B cell (primary cell): ENCODE results near the gene PPP1CC. TPM values are rescaled to one million over a fixed set of nuclear protein-coding genes. Genes with fewer than 3 reads are reported as not detected.

ENCODE experiments used
- ATAC-seq: fragments of 200-7000 bp; cut with Tn5 transposase; one replicate; pipeline ENCODE4 v1.10.0; 2021; ENCODE audit warnings: low read depth, mild to moderate bottlenecking, moderate number of reproducible peaks, moderate library complexity
- CTCF ChIA-PET: fragments of 350-600 bp; sonication (Branson Sonifier 250); formaldehyde crosslinking; loops from one replicate; lab custom pipeline; 2021; ENCODE audit warnings: antibody characterized with exemption, inconsistent platforms; lab: Charles Lee
- POLR2A ChIA-PET: fragments of 350-600 bp; sonication (Branson Sonifier 250); formaldehyde crosslinking; loops from one replicate; lab custom pipeline; 2021; ENCODE audit warnings: antibody characterized with exemption; lab: Charles Lee
- DNase-seq: peaks from one replicate; pipeline ENCODE4 v3.0.0; 2013
- H2AFZ ChIP-seq: 2 replicates; pipeline ENCODE4 v1.6.1; 2012; ENCODE audit warnings: mild to moderate bottlenecking, low read depth, low read length; ENCODE audit not compliant: insufficient read depth, poor library complexity, severe bottlenecking
- H3K27ac ChIP-seq, 2 donors: 1 replicate in 1 of 2; 2 replicates in 1 of 2; pipeline ENCODE4 v1.5.1; 2012 to 2013; ENCODE audit warnings: low read length in 2 of 2, mild to moderate bottlenecking in 2 of 2, moderate library complexity in 1 of 2
- H3K27me3 ChIP-seq, 4 experiments: fragments of 200-600 bp in 1 of 4; sonication (generic) in 1 of 4; replicated peaks in 1 of 4; 1 replicate in 2 of 4; 2 replicates in 2 of 4; pipeline versions ENCODE4 v1.6.1 to v1.7.0; 2013 to 2016; ENCODE audit warnings: low read length in 3 of 4, mild to moderate bottlenecking in 2 of 4, mixed read lengths in 1 of 4, moderate library complexity in 1 of 4; ENCODE audit not compliant: insufficient read depth in 4 of 4, control insufficient read depth in 3 of 4; ENCODE audit errors: control extremely low read depth in 1 of 4
- H3K36me3 ChIP-seq, 2 experiments: replicated peaks in 1 of 2; 1 replicate in 1 of 2; 2 replicates in 1 of 2; pipeline versions ENCODE4 v1.6.1 to v1.7.1; 2013; ENCODE audit warnings: low read length in 1 of 2; ENCODE audit not compliant: insufficient read depth in 2 of 2, control insufficient read depth in 1 of 2; ENCODE audit errors: control extremely low read depth in 1 of 2, extremely low read depth in 1 of 2
- H3K4me1 ChIP-seq, 2 donors: fragments of 200-600 bp in 1 of 2; sonication (generic) in 1 of 2; 1 replicate in 1 of 2; 2 replicates in 1 of 2; pipeline versions ENCODE4 v1.5.1 to v1.6.1; 2013 to 2017; ENCODE audit warnings: low read length in 2 of 2; ENCODE audit not compliant: control insufficient read depth in 2 of 2, insufficient read depth in 2 of 2
- H3K4me2 ChIP-seq: replicated peaks from 2 replicates; pipeline ENCODE3; 2012; ENCODE audit warnings: mild to moderate bottlenecking, low read depth, low read length; ENCODE audit not compliant: poor library complexity, severe bottlenecking
- H3K4me3 ChIP-seq, 5 experiments: fragments of 200-600 bp in 1 of 5; sonication (generic) in 1 of 5; 1 replicate in 3 of 5; 2 replicates in 2 of 5; pipeline versions ENCODE4 v1.5.1 to v1.7.0; 2011 to 2016; ENCODE audit warnings: low read length in 4 of 5, mild to moderate bottlenecking in 4 of 5, low read depth in 2 of 5, control low read depth in 1 of 5, moderate library complexity in 1 of 5; ENCODE audit not compliant: insufficient read depth in 1 of 5; ENCODE audit errors: control extremely low read depth in 1 of 5, extremely low read depth in 1 of 5
- H3K79me2 ChIP-seq: fragments of 200-600 bp; sonication (generic); one replicate; pipeline ENCODE4 v1.6.0; 2016; ENCODE audit warnings: low read length; ENCODE audit not compliant: control insufficient read depth, insufficient read depth
- H3K9ac ChIP-seq: fragments of 200-600 bp; sonication (generic); 2 replicates; pipeline ENCODE4 v1.6.1; 2017; ENCODE audit warnings: mild to moderate bottlenecking, low read length, moderate library complexity
- H3K9me3 ChIP-seq, 3 donors: one replicate each; pipeline versions ENCODE4 v1.6.1 to v1.7.1; 2013; ENCODE audit warnings: low read length in 2 of 3; ENCODE audit not compliant: control insufficient read depth in 2 of 3, insufficient read depth in 1 of 3; ENCODE audit errors: control extremely low read depth in 1 of 3
- H4K20me1 ChIP-seq: 2 replicates; pipeline ENCODE4 v1.6.0; 2012; ENCODE audit warnings: mild to moderate bottlenecking, low read length; ENCODE audit not compliant: insufficient read depth, control insufficient read depth, poor library complexity, severe bottlenecking
- H3K27ac Mint-ChIP-seq: one replicate; pipeline ENCODE4 v1.8.0; 2021; ENCODE audit warnings: mixed read lengths
- H3K27me3 Mint-ChIP-seq: one replicate; pipeline ENCODE4 v1.8.0; 2021; ENCODE audit warnings: mixed read lengths
- H3K4me1 Mint-ChIP-seq: one replicate; pipeline ENCODE4 v1.8.0; 2021; ENCODE audit warnings: mixed read lengths
- H3K4me3 Mint-ChIP-seq: one replicate; pipeline ENCODE4 v1.8.0; 2021; ENCODE audit warnings: mixed read lengths
- H3K9me3 Mint-ChIP-seq: one replicate; pipeline ENCODE4 v1.8.0; 2022; ENCODE audit warnings: mixed read lengths; ENCODE audit not compliant: insufficient read depth
- EZH2 ChIP-seq: IDR thresholded peaks from 2 replicates; pipeline ENCODE4 v1.6.1; 2012; ENCODE audit warnings: borderline replicate concordance, low read depth, mild to moderate bottlenecking, moderate library complexity, low read length; ENCODE audit not compliant: insufficient read depth, poor library complexity, severe bottlenecking
- WGBS: methylation state at CpG from one replicate; pipeline ENCODE4 v1.1.5; 2013; ENCODE audit warnings: missing lambda C conversion rate; ENCODE audit not compliant: insufficient coverage; 5-methylcytosine and 5-hydroxymethylcytosine counted together
- intact Hi-C: fragments of 100-400 bp; cut with micrococcal nuclease; formaldehyde crosslinking; loops from one replicate; pipeline ENCODE4 v1.10.0; 2022
- polyA plus RNA-seq: library from polyadenylated mRNA; depleted of rRNA; stranded (reverse); fragments of >200 nt; gene quantifications from 2 replicates; pipeline ENCODE4 v1.2.3, GENCODE V29; 2012
- total RNA-seq, 2 donors: library from RNA; stranded (reverse); fragments of 120-200 nt in 1 of 2; gene quantifications; 1 replicate in 1 of 2; 2 replicates in 1 of 2; pipeline versions ENCODE4 v1.2.3 to v1.2.4, GENCODE V29; 2013 to 2022
- TF ChIP-seq, protein P1 (sequence below): fragments of 200-600 bp; IDR thresholded peaks from one replicate; pipeline ENCODE4 v1.8.0; 2022; ENCODE audit warnings: antibody characterized with exemption, mild to moderate bottlenecking

Gene PPP1CC
- total and polyA plus RNA-seq, 2 donors (not counting 1 experiment from before 2014, with no cell fraction given) = 70.0 to 146 TPM

DNA sequence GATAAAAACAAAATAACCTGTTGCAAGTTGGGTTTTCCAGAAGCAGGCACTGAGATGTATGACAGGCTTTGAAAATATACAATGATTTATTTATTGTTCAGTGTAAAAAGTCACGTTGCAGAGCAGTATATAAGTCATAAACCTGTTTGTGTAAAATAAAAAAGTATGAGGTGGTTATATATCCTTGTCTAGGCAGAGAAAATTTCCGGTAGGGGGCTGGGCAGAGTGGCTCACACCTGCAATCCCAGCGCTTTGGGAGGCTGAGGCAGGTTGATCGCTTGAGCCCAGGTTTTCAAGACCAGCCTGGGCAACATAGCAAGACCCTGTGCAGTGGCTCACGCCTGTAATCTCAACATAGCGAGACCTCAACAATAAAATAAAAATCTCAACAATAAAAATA lies 16.2 kb upstream of the PPP1CC start:
- intact Hi-C loops = no loop called here
- WGBS = 90% methylated on average over 4 of the region's 6 CpGs
- no peak overlapping the region for H3K4me2 ChIP-seq

DNA sequence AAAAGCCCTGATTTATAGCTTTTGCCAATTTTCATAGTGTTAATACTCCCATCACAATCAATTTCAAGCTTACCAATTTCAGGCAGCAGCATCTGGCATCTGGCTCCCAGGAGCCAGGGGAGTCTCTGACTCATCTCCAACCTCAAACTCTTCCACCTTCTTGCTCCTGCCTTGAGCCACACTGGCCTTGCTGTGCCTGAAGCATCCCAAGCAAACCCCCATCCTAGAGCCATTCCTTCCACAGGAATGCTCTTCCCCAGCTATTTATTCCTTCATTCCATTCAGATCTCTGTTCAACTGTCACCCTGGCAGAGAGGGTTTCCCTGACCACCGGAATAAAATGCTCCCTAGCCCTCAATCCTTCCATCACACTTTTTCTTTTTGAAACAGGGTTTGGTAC lies 13.9 kb upstream of the PPP1CC start:
- Histone ChIP-seq H3K4me3 (no peak overlapping the region), H2AFZ (no peak overlapping the region), H3K27me3 (no peaks in the 10 kb centered on the region), H4K20me1 (no peaks in the 10 kb centered on the region), H3K4me2 (no peak overlapping the region), H3K4me1 (no peaks in the 10 kb centered on the region), H3K36me3 (no peaks in the 10 kb centered on the region), H3K27ac (no peak overlapping the region), H3K9me3 (no peaks in the 10 kb centered on the region), H3K9ac (no peak overlapping the region), H3K79me2 (no peaks in the 10 kb centered on the region)
- no peaks in the 10 kb centered on the region for H3K4me1 Mint-ChIP-seq
- intact Hi-C loops = no loop called here
- no peaks in the 10 kb centered on the region for H3K9me3 Mint-ChIP-seq
- WGBS = 90% methylated on average over 1 of the region's 1 CpG
- ATAC-seq (no peak), DNase-seq (no peak)
- TF ChIP-seq, protein P1, sequence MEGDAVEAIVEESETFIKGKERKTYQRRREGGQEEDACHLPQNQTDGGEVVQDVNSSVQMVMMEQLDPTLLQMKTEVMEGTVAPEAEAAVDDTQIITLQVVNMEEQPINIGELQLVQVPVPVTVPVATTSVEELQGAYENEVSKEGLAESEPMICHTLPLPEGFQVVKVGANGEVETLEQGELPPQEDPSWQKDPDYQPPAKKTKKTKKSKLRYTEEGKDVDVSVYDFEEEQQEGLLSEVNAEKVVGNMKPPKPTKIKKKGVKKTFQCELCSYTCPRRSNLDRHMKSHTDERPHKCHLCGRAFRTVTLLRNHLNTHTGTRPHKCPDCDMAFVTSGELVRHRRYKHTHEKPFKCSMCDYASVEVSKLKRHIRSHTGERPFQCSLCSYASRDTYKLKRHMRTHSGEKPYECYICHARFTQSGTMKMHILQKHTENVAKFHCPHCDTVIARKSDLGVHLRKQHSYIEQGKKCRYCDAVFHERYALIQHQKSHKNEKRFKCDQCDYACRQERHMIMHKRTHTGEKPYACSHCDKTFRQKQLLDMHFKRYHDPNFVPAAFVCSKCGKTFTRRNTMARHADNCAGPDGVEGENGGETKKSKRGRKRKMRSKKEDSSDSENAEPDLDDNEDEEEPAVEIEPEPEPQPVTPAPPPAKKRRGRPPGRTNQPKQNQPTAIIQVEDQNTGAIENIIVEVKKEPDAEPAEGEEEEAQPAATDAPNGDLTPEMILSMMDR = no peak
- no peak for TF ChIP-seq EZH2
- H3K4me3 Mint-ChIP-seq = no peak overlapping the region
- H3K27me3 Mint-ChIP-seq = no peaks in the 10 kb centered on the region
- ChIA-PET POLR2A (no interaction called here), CTCF (no interaction called here)
- H3K27ac Mint-ChIP-seq = no peak overlapping the region

More for the DNA sequence above, 16.2 kb upstream of the PPP1CC start:
- no peaks in the 10 kb centered on the region for H3K4me1 ChIP-seq
- DNase-seq (no peak), ATAC-seq (no peak)
- no peaks in the 10 kb centered on the region for H3K4me1 Mint-ChIP-seq
- no peaks in the 10 kb centered on the region for H3K9me3 Mint-ChIP-seq
- H2AFZ ChIP-seq = no peak overlapping the region
- no peak overlapping the region for H3K4me3 ChIP-seq
- H3K4me3 Mint-ChIP-seq = no peak overlapping the region
- H3K36me3 ChIP-seq = no peaks in the 10 kb centered on the region
- no peaks in the 10 kb centered on the region for H4K20me1 ChIP-seq
- H3K79me2 ChIP-seq = no peaks in the 10 kb centered on the region
- TF ChIP-seq, protein P1 = no peak
- TF ChIP-seq EZH2 = no peak
- no peaks in the 10 kb centered on the region for H3K9me3 ChIP-seq
- H3K27ac ChIP-seq = no peak overlapping the region
- no peaks in the 10 kb centered on the region for H3K27me3 ChIP-seq
- no peak overlapping the region for H3K9ac ChIP-seq
- H3K27me3 Mint-ChIP-seq = no peaks in the 10 kb centered on the region
- no peak overlapping the region for H3K27ac Mint-ChIP-seq
- POLR2A ChIA-PET = no interaction called here
- CTCF ChIA-PET = no interaction called here
